CD14-positive monocyte (primary cell): ENCODE results near the gene MCFD2. TPM values are rescaled to one million over a fixed set of nuclear protein-coding genes. Genes with fewer than 3 reads are reported as not detected.

Experiments
- DNase-seq, 3 donors: peaks; one replicate each; pipeline ENCODE4 v3.0.0-alpha.2; 2011 to 2022
- H2AFZ ChIP-seq: 2 replicates; pipeline ENCODE4 v1.6.0; 2012; ENCODE audit warnings: mild to moderate bottlenecking, low read depth, low read length, inconsistent platforms; ENCODE audit not compliant: insufficient read depth, poor library complexity, severe bottlenecking
- H3K27ac ChIP-seq, 2 donors: 1 replicate in 1 of 2; 2 replicates in 1 of 2; pipeline ENCODE4 v1.5.1; 2012 to 2013; ENCODE audit warnings: low read length in 2 of 2, control low read depth in 1 of 2, inconsistent platforms in 1 of 2, low read depth in 1 of 2, mild to moderate bottlenecking in 1 of 2
- H3K27me3 ChIP-seq, 2 donors: one replicate each; pipeline versions ENCODE4 v1.6.0 to v1.6.1; 2011 to 2013; ENCODE audit warnings: low read length in 2 of 2; ENCODE audit not compliant: control insufficient read depth in 2 of 2, insufficient read depth in 2 of 2
- H3K36me3 ChIP-seq, 2 donors: replicated peaks in 1 of 2; 1 replicate in 1 of 2; 2 replicates in 1 of 2; pipeline versions ENCODE4 v1.5.1 to v1.6.1; 2012 to 2013; ENCODE audit warnings: low read length in 2 of 2, control low read depth in 1 of 2, inconsistent platforms in 1 of 2, mild to moderate bottlenecking in 1 of 2; ENCODE audit not compliant: insufficient read depth in 2 of 2, control insufficient read depth in 1 of 2
- H3K4me1 ChIP-seq, 2 donors: 1 replicate in 1 of 2; 2 replicates in 1 of 2; pipeline versions ENCODE4 v1.5.1 to v1.6.1; 2012 to 2013; ENCODE audit warnings: low read length in 2 of 2, control low read depth in 1 of 2, inconsistent platforms in 1 of 2, mild to moderate bottlenecking in 1 of 2, moderate library complexity in 1 of 2; ENCODE audit not compliant: insufficient read depth in 2 of 2, control insufficient read depth in 1 of 2
- H3K4me2 ChIP-seq: replicated peaks from 2 replicates; pipeline ENCODE3; 2012; ENCODE audit warnings: low read length, moderate library complexity, mild to moderate bottlenecking; ENCODE audit not compliant: poor library complexity, severe bottlenecking; ENCODE audit errors: extremely low read depth
- H3K4me3 ChIP-seq, 3 experiments: fragments of 200-600 bp in 1 of 3; sonication (generic) in 1 of 3; replicated peaks in 1 of 3; 1 replicate in 2 of 3; 2 replicates in 1 of 3; pipeline ENCODE4 v1.5.1; 2011 to 2013; ENCODE audit warnings: low read length in 3 of 3, mild to moderate bottlenecking in 3 of 3, control low read depth in 2 of 3, low read depth in 2 of 3, inconsistent platforms in 1 of 3, moderate library complexity in 1 of 3
- H3K79me2 ChIP-seq: 2 replicates; pipeline ENCODE4 v1.6.0; 2012; ENCODE audit warnings: mild to moderate bottlenecking, control low read depth, inconsistent platforms, low read length, moderate library complexity; ENCODE audit not compliant: insufficient read depth
- H3K9ac ChIP-seq: 2 replicates; pipeline ENCODE4 v1.6.0; 2017; ENCODE audit warnings: low read length, mild to moderate bottlenecking; ENCODE audit not compliant: insufficient read depth, poor library complexity, severe bottlenecking
- H3K9me3 ChIP-seq, 2 donors: replicated peaks in 1 of 2; 1 replicate in 1 of 2; 2 replicates in 1 of 2; pipeline versions ENCODE4 v1.5.1 to v1.6.1; 2012 to 2013; ENCODE audit warnings: low read length in 2 of 2, control low read depth in 1 of 2; ENCODE audit not compliant: control insufficient read depth in 1 of 2, insufficient read depth in 1 of 2
- H4K20me1 ChIP-seq: 2 replicates; pipeline ENCODE4 v1.6.0; 2012; ENCODE audit warnings: mild to moderate bottlenecking, low read length, control low read depth, moderate library complexity; ENCODE audit not compliant: insufficient read depth
- H3K27ac Mint-ChIP-seq, 7 donors: one replicate each; pipeline ENCODE4 v1.8.0; 2020; ENCODE audit warnings: mild to moderate bottlenecking in 7 of 7, mixed read lengths in 7 of 7, moderate library complexity in 6 of 7, inconsistent platforms in 2 of 7
- H3K27me3 Mint-ChIP-seq, 3 donors: one replicate each; pipeline ENCODE4 v1.8.0; 2021 to 2022; ENCODE audit warnings: low read depth in 3 of 3, mild to moderate bottlenecking in 3 of 3, mixed read lengths in 3 of 3, moderate library complexity in 3 of 3, inconsistent platforms in 1 of 3
- H3K36me3 Mint-ChIP-seq, 2 donors: one replicate each; pipeline ENCODE4 v1.8.0; 2020; ENCODE audit warnings: mixed read lengths in 2 of 2, inconsistent platforms in 1 of 2, mild to moderate bottlenecking in 1 of 2
- H3K4me1 Mint-ChIP-seq: one replicate; pipeline ENCODE4 v1.8.0; 2020; ENCODE audit warnings: mild to moderate bottlenecking, mixed read lengths
- H3K4me3 Mint-ChIP-seq, 2 donors: one replicate each; pipeline ENCODE4 v1.8.0; 2020; ENCODE audit warnings: mild to moderate bottlenecking in 2 of 2, mixed read lengths in 2 of 2, moderate library complexity in 1 of 2
- H3K9me3 Mint-ChIP-seq, 7 donors: one replicate each; pipeline ENCODE4 v1.8.0; 2020 to 2022; ENCODE audit warnings: mixed read lengths in 7 of 7, mild to moderate bottlenecking in 6 of 7, moderate library complexity in 6 of 7, inconsistent platforms in 2 of 7
- CTCF ChIP-seq: fragments of 200-600 bp; IDR thresholded peaks from one replicate; pipeline ENCODE4 v1.8.0; 2022; ENCODE audit warnings: antibody characterized with exemption, mild to moderate bottlenecking
- WGBS: methylation state at CpG from one replicate; pipeline ENCODE4 v1.1.5; 2013; ENCODE audit warnings: missing lambda C conversion rate; ENCODE audit not compliant: insufficient coverage; 5-methylcytosine and 5-hydroxymethylcytosine counted together
- intact Hi-C, 2 donors: fragments of 100-400 bp; cut with micrococcal nuclease; formaldehyde crosslinking; loops; one replicate each; pipeline versions ENCODE4 v1.15.0 to v1.15.1; 2023
- polyA plus RNA-seq, 3 donors: library from polyadenylated mRNA; depleted of rRNA in 1 of 3; unstranded in 2 of 3; stranded (reverse) in 1 of 3; fragments of 300-500 nt in 2 of 3; fragments of >200 nt in 1 of 3; fragmentation: Illumina TruSeq in 2 of 3; gene quantifications; 1 replicate in 2 of 3; 2 replicates in 1 of 3; pipeline ENCODE4 v1.2.3, GENCODE V29; 2012 to 2021

MCFD2 gene
- polyA plus RNA-seq, 3 donors: 23.8 to 38.5 (median 33.6) TPM

GRCh38 chr2:46963941-46964673 is 48.5 kb upstream of the MCFD2 start:
- no peak overlapping the region for H2AFZ ChIP-seq
- intact Hi-C loops: no loop called here
- peaks cover 86% of the 10 kb centered on the region for H3K79me2 ChIP-seq
- no peak overlapping the region for H3K4me2 ChIP-seq
- Mint-ChIP-seq H3K4me3 (no peak overlapping the region), H3K4me1 (peaks cover 74% of the 10 kb centered on the region), H3K27ac (peak overlapping the region; percentile 60 to 100 (median 99)), H3K9me3 (no peaks in the 10 kb centered on the region), H3K36me3 (peaks cover 51 to 69% of the 10 kb centered on the region in 2 donors), H3K27me3 (peaks cover 0 to 1% (median 0%) of the 10 kb centered on the region in 3 donors)
- H3K27ac ChIP-seq: peak overlapping the region; percentile 38 to 97
- H3K9me3 ChIP-seq: no peaks in the 10 kb centered on the region
- 74% methylated on average over 6 of the region's 7 CpGs for WGBS
- H3K4me3 ChIP-seq: peak overlapping the region in 1 of 3 experiments; percentile 8
- no peak for TF ChIP-seq CTCF
- no peak overlapping the region for H3K9ac ChIP-seq
- H3K4me1 ChIP-seq: peaks cover 66 to 69% of the 10 kb centered on the region in 2 donors
- H3K27me3 ChIP-seq: no peaks in the 10 kb centered on the region
- peak in 2 of 3 donors; percentile 37 to 53 for DNase-seq
- peaks cover 30 to 59% of the 10 kb centered on the region in 2 donors for H3K36me3 ChIP-seq
- H4K20me1 ChIP-seq: peaks cover 45% of the 10 kb centered on the region

DNA sequence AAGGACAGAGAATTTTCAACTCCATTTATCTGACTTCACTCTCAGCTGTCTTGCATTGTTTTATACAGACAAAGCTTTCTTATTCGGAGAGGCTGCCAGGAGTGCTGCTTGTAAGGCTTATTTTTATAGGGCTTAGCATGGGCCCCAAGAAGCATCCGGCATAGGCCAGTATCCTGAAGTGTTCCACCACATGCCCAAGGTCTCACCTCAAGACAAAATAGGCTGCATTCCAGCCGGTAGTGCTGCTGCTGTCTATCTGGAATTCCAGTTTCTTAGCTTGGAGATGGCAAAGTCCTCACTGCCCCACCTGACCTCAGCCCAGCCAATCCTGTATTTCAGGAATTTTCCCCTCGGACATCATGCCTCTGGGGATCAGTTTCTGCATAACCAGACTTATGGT is 47.6 kb upstream of the MCFD2 start:
- no peak for DNase-seq
- Histone ChIP-seq H3K4me1 (peaks cover 57 to 60% of the 10 kb centered on the region in 2 donors), H3K4me3 (no peak overlapping the region), H4K20me1 (peaks cover 54% of the 10 kb centered on the region), H3K9me3 (no peaks in the 10 kb centered on the region), H3K9ac (no peak overlapping the region), H3K36me3 (peaks cover 37 to 68% of the 10 kb centered on the region in 2 donors), H3K27me3 (no peaks in the 10 kb centered on the region), H3K27ac (peak overlapping the region in 1 of 2 donors; percentile 97), H3K79me2 (peaks cover 86% of the 10 kb centered on the region), H3K4me2 (no peak overlapping the region), H2AFZ (no peak overlapping the region)
- no peak for TF ChIP-seq CTCF
- Mint-ChIP-seq H3K4me1 (peaks cover 67% of the 10 kb centered on the region), H3K27ac (peak overlapping the region in 4 of 7 donors; percentile 53 to 99 (median 64)), H3K4me3 (no peak overlapping the region), H3K36me3 (peaks cover 57 to 69% of the 10 kb centered on the region in 2 donors), H3K9me3 (no peaks in the 10 kb centered on the region), H3K27me3 (peaks cover 0 to 1% (median 0%) of the 10 kb centered on the region in 3 donors)
- WGBS: 100% methylated on average over 2 of the region's 4 CpGs
- intact Hi-C loops: no loop called here
